VCaP (cell line): ENCODE data around the gene GRID2.
A peak's percentile ranks its signal among the peaks of the same experiment; 100 is the strongest.

Experiments used
- H3K27ac ChIP-seq: fragments of 450-650 bp; 2 replicates; pipeline ENCODE4 v1.5.1; 2017
- CTCF ChIP-seq: fragments of 450-650 bp; conservative IDR thresholded peaks from 2 replicates; pipeline ENCODE4 v1.5.1; 2017; ENCODE audit warnings: mild to moderate bottlenecking, moderate library complexity

GRID2 gene

DNA sequence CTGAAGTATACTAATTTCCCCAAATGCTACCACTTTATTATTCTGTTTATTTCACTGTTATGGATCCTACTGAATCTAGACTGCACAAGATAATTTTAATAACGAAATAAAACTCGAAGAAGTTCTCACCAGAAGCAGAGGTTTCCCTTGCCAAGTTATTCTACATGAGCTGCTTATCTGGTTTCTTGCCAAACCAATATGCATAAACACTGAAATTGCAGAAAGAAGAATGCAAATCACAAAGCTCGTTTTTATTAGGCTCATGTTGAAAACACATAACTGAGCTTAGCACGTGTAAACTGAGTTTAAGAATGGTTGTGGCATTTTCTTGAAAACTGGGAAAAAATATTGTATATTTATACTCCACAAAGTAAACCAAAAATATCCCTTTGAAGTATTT is 35.9 kb downstream of the GRID2 start:
- H3K27ac ChIP-seq = no peak overlapping the region
- TF ChIP-seq CTCF = no peak

DNA sequence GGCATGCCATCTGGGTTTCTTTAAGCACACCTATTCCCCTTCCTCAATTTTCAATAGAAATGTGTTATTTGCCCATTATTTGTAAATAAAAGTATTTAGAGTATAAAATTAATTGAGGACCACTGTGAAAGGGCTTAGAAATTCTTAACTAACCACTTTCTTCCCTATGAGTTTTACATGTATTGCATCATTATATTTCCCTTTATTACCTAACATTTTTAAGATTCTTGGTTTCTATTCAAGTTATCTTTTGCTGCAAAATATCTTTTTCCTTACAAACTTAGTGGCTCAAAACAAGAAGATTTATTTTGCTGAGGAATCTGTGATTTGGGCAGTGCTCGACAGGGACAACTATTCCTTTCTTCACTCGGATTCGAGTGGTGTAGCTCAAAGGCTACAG is 40.5 kb downstream of the GRID2 start:
- no peak for TF ChIP-seq CTCF
- no peak overlapping the region for H3K27ac ChIP-seq

DNA sequence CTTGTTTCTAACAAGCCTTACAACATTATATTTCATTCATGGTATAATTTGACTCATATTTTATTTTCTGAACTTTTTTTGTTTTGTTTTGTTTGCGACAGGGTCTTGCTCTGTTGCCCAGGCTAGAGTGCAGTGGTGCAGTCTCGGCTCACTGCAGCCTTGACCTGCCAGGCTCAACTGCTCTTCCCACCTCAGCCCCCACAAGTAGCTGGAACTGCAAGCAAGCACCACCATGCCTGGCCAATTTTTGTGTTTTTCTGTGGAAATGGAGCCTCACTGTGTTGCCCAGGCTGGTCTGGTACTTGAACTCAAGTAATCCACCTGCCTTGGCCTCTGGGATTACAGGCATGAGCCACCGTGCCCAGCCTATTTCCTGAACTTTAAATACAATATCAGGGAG is 42.5 kb downstream of the GRID2 start:
- no peak overlapping the region for H3K27ac ChIP-seq
- no peak for TF ChIP-seq CTCF

DNA sequence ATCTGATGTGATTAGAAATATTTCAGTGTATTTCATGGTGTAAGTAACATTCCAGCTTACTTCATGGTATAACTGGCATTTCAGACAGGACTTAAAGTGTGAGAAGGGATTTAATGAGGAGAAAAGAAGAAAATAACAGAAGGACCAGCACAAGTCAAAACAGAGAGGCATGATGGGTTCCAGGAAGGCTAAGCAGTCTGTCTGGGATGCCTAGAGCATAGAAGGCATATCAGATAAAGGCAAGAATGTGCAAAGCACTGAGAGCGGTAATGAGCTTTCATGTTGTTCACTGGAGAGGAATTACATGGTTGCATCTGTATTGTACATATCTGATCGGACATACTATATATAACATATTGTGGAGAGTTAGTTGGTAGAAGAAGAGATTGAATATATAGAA is 54.2 kb downstream of the GRID2 start:
- TF ChIP-seq CTCF = no peak
- H3K27ac ChIP-seq = no peak overlapping the region

- no peak for TF ChIP-seq CTCF
- H3K27ac ChIP-seq = 0 out of 2 replicates have a peak overlapping the region, but pooled peaks have one; percentile 5
Measured at GRCh38 chr4:92359491-92359890, 55.7 kb downstream of the GRID2 start.

- no peak overlapping the region for H3K27ac ChIP-seq
- TF ChIP-seq CTCF = no peak
Measured at GRCh38 chr4:92362028-92362427, 58.3 kb downstream of the GRID2 start.

DNA sequence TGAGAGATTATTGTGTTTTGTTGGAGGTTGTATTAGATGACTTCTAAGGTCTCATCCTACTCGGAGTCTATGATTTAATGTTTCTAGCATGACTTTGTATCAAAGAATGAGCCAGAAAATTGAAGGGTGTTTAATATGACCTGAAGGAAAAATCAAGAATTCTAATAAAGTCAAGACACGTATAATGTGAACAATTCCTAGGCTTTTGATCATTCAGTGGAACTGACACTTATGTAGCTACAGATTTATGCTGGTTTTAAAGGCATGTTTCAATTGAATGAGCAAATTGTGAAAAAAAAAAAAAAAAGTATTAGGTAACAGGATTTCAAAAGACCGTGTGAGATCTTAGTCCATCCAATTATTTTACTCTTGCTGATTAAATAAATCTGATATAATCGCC is 64.9 kb downstream of the GRID2 start:
- no peak overlapping the region for H3K27ac ChIP-seq
- TF ChIP-seq CTCF = no peak

GRCh38 chr4:92381616-92382015 is 77.8 kb downstream of the GRID2 start:
- no peak for TF ChIP-seq CTCF
- no peak overlapping the region for H3K27ac ChIP-seq
